NCI-H2081 (cell line): ENCODE data around the gene NMUR1.
A peak's percentile ranks its signal among the peaks of the same experiment; 100 is the strongest.
"Not testable (repeated sequence)": the region's sequence is repeated elsewhere in the genome, so short reads cannot be mapped to it uniquely, and the experiment has no call there.

Experiments
- DNase-seq, 2 experiments: peaks; one replicate each; lab custom pipeline; 2025; lab: John Stamatoyannopoulos, UW

NMUR1 gene, protein sequence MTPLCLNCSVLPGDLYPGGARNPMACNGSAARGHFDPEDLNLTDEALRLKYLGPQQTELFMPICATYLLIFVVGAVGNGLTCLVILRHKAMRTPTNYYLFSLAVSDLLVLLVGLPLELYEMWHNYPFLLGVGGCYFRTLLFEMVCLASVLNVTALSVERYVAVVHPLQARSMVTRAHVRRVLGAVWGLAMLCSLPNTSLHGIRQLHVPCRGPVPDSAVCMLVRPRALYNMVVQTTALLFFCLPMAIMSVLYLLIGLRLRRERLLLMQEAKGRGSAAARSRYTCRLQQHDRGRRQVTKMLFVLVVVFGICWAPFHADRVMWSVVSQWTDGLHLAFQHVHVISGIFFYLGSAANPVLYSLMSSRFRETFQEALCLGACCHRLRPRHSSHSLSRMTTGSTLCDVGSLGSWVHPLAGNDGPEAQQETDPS

DNA sequence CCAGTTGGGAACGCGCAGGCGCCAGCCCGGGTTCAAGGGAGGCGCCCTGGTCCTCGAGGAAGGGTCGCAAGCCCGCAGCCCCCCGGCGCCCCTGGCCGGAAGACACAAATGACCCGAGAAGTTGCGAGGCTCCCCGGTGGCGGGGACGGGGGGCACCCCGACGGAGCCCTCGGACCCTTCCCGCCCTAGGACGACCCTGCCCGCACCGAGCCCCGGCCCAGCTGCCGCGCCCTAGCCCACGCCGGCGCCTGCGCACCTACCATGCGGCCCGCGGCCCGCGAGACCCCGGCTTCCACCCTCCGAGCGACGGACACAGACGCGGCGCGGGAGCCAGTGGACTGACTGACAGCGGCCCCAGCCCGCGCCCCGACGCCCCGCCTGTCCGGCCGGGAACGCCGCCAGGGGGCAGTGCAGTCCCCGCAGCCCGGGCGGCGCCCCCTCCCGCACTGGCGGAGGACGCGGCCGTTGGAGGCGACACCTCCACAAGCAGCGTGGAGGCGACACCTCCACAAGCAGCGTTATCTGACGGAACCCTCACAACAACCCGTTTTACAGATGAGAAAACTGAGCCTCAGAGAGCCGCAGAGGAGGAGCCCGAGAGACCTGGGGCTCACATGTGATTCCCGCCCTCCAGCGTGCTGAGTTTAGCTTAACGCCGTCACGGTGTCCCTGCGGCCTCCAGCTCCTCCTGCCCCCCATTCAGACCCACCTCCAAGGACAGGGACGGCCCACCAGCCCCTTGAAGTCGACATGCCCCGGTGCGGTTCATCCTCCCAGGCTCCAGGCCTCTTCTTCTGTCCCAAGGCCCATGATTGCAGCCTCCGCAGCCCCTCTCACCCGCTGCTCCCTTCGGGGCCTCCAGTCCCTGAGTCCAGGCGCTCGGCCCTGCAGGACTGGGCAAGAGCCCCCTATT lies at the start of gene NMUR1:
Gene NMUR1, minus strand, starts transcription at position 347 of the 913 bp plus-strand sequence. Its CDS starts 84 bp downstream, at position 263.
- DNase-seq, result peak in 1 of 2 experiments; percentile 22

GRCh38 chr2:231579560-231579959 lies 49.3 kb upstream of the NMUR1 start:
- no peak for DNase-seq

DNA sequence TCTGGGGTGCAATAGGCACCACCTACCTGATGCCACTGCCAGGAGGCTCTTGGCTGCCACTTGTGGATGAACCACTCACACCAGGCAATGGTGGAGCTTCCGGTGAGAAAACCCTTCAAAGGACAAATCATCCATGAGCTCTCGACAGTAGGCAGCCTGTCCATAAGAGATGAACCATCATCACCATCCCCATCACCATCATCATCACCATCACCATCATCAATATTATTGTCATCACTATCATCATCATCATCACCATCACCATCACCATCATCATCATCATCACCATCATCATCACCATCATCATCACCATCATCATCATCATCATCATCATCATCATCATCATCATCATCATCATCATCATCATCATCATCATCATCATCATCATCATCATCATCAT lies 48.4 kb upstream of the NMUR1 start:
- DNase-seq, result not testable (repeated sequence)

DNA sequence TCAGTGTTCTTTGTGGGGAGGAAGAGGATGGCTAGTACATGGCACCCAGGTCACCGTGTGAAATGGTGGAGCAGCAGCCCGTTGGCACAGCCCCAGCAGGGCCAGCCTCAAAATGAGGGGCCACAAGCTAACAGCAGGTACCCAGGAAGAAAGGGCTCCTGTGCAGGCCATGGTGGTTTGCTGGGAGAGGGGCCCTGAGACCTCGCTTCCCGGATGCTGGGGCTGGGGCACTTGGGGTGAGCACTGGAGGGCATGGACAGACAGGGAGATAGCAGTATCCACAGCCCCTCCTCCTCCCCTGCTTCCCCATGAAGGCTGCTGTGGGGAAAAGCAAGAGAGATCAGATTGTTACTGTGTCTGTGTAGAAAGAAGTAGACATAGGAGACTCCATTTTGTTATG lies 46.2 kb upstream of the NMUR1 start:
- DNase-seq, result no peak

DNA sequence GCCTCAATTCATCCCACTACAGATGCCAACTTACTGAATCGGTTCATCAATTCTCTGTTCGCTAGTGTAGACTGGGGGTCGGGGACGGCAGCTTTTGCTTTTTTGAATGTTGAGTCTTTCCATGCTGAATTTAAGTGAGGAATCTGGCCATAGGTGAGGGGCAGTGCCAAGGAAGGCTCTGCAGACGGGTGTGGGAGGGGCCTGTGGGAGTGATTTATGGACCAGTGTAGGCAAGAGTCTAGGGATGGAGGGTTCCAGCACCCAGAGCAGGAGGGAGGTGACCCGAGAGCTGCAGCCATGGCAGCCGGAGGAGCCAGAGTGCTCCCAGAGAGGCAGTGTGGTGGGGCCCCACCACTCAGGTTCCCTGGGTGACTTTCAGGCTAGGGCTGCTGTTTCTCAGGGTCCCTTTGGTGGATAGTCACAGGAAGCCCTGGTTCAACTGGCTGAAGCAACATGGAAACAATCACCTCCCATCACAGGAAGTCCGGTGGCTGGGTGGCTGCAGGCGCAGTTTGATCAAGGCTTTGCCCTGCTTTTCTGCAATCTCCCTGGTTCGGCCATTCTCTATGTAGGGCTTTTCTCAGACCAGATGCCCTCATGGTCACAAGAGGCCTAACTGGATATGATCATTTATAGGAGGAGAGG lies 45.5 kb upstream of the NMUR1 start:
- DNase-seq, result no peak

GRCh38 chr2:231573698-231574421 lies 43.6 kb upstream of the NMUR1 start:
- no peak for DNase-seq

GRCh38 chr2:231573096-231573495 lies 42.9 kb upstream of the NMUR1 start:
- no peak for DNase-seq

- no peak for DNase-seq
These were observed 41.5 kb upstream of the NMUR1 start for GRCh38 chr2:231571661-231572191.

- not testable (repeated sequence) for DNase-seq
These were observed 40.7 kb upstream of the NMUR1 start for GRCh38 chr2:231570915-231571314.

DNA sequence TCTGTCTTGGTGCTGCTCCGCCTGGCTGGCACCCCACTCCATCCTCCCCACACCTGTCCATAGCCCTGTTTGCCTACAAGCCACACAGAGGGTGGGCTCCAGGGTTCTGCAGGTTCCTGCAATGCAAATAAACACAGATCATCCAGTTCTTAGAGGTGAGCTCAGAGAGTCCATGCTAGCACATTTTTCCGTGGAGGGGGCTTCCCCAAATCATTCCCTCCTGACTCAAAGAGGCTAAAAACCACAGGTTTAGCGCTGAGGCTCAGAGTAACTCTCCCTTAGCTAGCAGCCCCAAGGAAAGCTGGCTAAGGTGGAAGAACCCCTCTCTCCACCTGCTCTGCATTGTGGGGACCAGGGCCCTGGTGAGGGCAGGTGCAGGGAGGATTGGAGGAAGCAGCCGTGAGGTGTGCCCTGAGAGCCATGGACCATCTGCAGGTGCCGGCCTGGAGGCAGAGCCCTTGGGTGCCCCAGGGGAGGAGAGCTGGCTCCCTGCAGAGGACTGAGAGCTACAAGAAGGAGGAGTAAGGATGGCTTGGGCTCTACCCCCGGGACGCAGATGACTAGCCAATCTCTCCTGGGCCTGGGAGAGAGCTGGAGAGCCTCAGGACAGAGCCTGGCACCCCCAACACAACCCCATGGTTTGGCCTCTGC lies 38.7 kb upstream of the NMUR1 start:
- DNase-seq, result no peak

DNA sequence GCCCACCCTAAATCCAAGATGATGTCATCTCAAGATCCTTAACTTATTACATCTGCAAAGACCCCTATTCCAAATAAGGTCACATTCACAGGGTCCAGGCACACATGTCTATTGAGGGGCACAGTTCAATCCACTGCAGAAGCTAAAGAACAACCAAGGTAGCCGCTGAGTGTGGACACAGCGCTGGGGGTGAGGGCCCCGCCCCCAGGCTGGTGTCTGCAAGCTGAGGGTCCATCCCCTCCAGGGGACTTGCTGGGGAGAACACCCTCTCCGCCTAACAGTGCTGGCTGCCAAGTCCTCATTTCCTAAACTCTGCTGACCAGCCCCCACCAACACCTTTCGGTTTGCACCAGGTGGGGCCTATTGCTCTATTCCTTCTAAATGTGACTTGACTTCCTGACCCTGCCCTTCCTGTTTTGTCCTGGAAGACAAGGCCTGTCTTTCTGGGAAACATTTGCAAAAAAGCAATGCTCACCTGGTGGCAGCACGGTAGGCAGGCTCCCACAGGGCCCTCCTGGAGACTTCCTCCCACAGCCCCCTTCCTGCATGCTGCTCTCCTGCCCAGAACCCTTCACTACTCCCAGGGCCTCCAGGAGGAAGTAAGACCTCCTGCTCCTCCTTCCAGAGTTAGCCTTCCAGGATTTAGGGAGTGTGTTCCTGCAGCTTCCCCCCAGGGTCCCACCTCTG lies 38.0 kb upstream of the NMUR1 start:
- DNase-seq, result no peak

DNA sequence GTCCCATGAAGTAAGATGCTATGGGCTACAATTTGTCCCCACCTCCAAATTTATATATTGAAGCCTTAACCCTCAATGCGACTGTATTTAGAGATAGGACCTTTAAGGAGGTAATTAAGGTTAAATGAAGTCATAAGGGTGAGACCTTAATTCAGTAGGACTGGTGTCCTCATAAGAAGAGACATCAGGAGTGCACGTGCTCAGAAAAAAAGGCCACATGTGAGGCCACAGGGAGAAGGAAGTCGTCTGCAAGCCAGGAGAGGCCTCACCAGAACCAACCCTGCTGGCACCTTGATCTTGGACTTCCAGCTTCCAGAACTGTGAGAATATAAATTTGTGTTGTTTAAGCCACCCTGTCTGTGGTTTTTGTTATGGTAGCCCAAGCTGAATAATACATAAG lies 36.9 kb upstream of the NMUR1 start:
- DNase-seq, result no peak

DNA sequence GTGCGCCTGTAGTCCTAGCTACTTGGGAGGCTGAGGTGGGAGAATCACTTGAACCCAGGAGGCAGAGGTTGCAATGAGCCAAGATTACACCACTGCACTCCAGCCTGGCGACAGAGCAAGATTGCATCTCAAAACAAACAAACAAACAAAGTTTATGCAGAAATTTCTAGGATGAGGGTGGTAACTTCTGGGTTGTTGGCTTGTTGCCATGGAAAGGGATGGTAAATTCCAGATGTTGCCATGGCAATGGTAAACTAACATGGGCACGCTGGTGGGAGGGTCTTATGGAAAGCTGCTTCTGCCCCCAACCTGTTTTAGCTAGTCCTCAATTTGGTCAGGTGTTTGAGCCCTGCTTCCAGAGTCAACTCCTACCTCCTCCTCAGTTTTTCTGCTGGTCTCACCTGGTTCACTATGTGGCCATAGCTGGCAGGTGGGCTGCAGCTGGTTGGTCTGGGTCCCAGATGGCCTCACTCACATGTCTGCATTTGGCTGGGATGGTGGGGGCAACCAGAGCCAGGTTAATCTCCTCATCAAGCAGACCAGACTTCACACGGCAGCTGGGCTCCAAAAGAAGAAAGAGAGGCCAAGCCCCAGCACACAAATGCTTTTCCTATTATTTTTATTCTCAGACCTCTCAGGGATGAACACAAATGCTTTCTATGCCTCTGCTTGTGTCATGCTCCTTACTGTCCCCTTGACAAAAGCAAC lies 35.8 kb upstream of the NMUR1 start:
- no peak for DNase-seq

DNA sequence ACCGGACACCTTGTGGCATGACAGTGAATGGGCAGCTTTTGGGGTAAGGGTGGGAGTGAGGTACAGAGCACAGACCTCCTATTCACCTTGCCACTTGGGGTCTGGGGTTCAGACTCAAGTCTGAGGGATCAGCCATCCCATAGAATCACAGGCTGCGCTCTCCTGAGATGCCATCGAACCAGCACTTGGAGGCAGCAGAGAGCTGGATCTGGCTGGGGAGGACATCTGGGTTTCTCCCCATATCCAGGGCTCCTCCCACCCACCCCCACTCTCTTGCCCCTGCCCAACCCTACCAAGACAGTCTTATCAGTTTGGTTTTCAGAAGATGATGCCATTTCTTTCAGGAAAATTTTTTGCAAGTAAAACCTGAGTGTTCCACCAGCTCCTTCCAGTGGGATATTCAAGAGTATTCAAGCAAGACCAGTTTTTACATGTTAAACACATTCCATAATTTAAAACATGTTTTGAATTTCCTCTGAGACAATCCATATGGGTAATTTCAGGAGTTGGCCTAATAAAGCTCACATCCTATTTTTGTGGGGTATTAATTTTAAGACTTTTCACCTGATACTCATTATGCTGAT lies 33.2 kb upstream of the NMUR1 start:
- peak; percentile 47 to 56 for DNase-seq

GRCh38 chr2:231557571-231558217 lies 27.4 kb upstream of the NMUR1 start:
- DNase-seq, result peak; percentile 20 to 24

DNA sequence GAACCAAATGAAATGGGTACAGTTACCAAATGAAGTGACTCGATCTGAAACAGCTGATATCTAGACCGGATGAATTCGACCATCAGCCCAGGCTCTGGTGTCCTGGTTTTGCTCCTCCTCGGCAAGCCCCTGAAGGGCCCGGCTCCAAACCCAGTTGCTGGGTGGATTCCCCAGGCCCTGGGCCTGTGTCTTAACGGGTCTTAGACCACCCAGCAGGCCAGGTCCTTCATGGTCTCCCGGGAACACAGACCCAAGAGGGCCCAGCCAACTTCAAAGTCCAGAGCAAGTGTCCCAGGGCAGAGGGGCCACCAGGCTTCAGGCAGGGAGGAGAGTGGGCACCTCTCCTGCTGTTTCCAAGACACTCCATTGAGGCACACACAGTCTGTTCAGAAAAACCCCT lies 26.7 kb upstream of the NMUR1 start:
- DNase-seq, result no peak

DNA sequence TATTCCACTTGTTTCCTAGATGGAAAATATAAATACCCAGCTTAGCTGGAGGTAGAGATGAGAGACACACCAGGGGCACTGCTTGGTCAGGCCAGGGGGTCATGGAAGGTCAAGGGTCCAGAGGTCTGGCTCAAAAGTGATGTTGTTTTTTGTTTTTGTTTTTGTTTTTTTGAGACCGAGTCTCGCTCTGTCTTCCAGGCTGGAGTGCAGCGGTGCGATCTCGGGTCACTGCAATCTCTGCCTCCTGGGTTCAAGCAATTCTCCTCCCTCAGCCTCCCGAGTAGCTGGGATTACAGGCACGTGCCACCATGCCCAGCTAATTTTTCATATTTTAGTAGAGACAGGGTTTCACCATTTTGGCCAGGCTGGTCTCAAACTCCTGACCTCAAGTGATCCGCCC lies 26.3 kb upstream of the NMUR1 start:
- not testable (repeated sequence) for DNase-seq

DNA sequence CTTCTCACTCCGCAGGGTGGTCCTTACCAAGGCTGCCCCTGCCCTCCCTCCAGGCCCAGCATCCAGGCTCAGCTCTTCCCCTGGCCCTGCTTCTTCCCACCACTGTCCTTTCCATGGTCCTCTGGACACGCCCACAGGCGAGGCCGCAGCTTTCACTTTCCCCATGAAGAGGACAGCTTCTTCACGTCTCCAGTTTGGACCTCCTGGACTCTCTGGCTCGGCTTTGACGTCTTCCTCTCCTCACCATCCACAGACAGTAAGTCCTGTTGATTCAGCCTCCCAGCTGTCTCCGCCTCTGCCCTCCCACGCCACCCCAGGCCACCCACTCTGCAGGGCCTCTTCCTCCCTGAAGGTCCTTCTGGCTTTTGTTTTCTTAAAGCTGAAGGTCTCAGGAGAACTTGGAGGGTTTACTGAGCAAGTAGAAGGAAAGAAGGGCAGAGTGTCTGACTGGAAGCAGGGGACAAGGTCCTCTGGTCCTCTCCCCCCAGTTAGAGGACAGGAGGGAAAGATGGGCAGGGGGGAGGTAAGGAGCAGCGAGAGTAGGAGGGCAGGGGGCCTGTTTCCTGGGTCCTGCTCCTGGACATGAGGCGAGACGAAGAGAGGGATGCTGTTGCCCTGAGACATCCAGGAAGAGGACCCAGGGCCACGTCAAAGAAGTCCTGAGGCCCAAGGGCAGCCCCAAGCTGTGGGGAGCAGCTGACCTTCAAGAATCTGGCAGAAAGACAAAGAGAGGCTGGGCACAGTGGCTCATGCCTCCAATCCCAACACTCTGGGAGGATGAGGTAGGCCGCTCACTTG lies 24.7 kb upstream of the NMUR1 start:
- DNase-seq, result no peak
